Spleen (tissue), 7 donors: ENCODE results near the gene ELN.

Experiments used
- POLR2A ChIP-seq, 3 donors: fragments of 450-650 bp; IDR thresholded peaks; one replicate each; pipeline ENCODE4 v1.5.1; 2017; ENCODE audit warnings: antibody characterized with exemption in 3 of 3, mild to moderate bottlenecking in 1 of 3
- POLR2AphosphoS5 ChIP-seq, 3 donors: sonication (generic); formaldehyde crosslinking; IDR thresholded peaks; one replicate each; pipeline ENCODE4 v1.5.1; 2017; ENCODE audit warnings: antibody characterized with exemption in 3 of 3
- TF ChIP-seq, protein P1 (sequence below), 11 experiments: fragments of 200-600 bp in 7 of 11; fragments of 450-650 bp in 4 of 11; sonication (generic) in 4 of 11; IDR thresholded peaks in 8 of 11; conservative IDR thresholded peaks in 3 of 11; 1 replicate in 7 of 11; 2 replicates in 4 of 11; pipeline versions ENCODE4 v1.4.0 to v1.8.0; 2016 to 2021; ENCODE audit warnings: antibody characterized with exemption in 11 of 11, inconsistent platforms in 4 of 11, mild to moderate bottlenecking in 1 of 11
- donor health status: DM: no; HTN: no; CAD: no; lungs with moderate emphysema.
- donor health status: DM: no; HTN: no; CAD: no.
- donor health status: DM: no; HTN: no; CAD: no.

DNA sequence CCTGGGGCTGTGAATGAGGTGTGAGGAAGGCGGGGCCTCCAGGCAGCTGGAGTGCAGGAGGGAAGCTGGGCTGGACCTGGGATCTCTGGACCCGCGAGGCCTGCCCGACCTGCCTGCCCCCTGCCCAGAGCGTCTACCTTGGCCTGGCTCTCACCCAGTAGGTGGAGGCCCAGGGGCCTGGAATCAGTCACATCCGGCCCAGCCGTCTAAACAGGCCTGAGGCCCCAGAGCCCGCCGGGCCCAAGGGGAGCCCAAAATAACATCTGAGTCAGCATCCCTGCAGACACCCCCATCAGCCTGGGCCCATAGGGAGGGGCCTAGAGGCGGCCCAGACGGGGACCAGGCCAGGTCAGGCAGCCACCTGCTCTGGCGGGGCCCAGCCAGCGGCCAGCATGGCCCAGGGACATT is 15.1 kb upstream of the ELN start:
- TF ChIP-seq, protein P1, sequence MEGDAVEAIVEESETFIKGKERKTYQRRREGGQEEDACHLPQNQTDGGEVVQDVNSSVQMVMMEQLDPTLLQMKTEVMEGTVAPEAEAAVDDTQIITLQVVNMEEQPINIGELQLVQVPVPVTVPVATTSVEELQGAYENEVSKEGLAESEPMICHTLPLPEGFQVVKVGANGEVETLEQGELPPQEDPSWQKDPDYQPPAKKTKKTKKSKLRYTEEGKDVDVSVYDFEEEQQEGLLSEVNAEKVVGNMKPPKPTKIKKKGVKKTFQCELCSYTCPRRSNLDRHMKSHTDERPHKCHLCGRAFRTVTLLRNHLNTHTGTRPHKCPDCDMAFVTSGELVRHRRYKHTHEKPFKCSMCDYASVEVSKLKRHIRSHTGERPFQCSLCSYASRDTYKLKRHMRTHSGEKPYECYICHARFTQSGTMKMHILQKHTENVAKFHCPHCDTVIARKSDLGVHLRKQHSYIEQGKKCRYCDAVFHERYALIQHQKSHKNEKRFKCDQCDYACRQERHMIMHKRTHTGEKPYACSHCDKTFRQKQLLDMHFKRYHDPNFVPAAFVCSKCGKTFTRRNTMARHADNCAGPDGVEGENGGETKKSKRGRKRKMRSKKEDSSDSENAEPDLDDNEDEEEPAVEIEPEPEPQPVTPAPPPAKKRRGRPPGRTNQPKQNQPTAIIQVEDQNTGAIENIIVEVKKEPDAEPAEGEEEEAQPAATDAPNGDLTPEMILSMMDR (IDR thresholded peaks at IDR 0.05 in 8 of 11, conservative IDR thresholded peaks at IDR 0.05 in 3 of 11) = no peak
- TF ChIP-seq POLR2A (IDR thresholded peaks at IDR 0.05) = no peak
- no peak for TF ChIP-seq POLR2AphosphoS5 (IDR thresholded peaks at IDR 0.05)
